Activated CD4-positive, alpha-beta T cell treated with anti-CD3 and anti-CD28 coated beads, Interleukin-2, amount 10 ng/mL, durations not matched to agents 24 days and 14 days (primary cell): Measurements from ENCODE around the gene NKAIN1. TPM values are rescaled to one million over a fixed set of nuclear protein-coding genes. Genes with fewer than 3 reads are reported as not detected.
"Not testable (repeated sequence)": the region's sequence is repeated elsewhere in the genome, so short reads cannot be mapped to it uniquely, and the experiment has no call there.

Source experiments
- DNase-seq: peaks from one replicate; pipeline ENCODE4 v3.0.0; 2022
- H3K27ac Mint-ChIP-seq: one replicate; pipeline ENCODE4 v1.8.0; 2022; ENCODE audit warnings: mild to moderate bottlenecking, mixed read lengths
- H3K27me3 Mint-ChIP-seq: one replicate; pipeline ENCODE4 v1.8.0; 2022; ENCODE audit warnings: mixed read lengths
- H3K36me3 Mint-ChIP-seq: one replicate; pipeline ENCODE4 v1.8.0; 2022; ENCODE audit warnings: low read depth, mild to moderate bottlenecking, mixed read lengths
- H3K4me1 Mint-ChIP-seq: one replicate; pipeline ENCODE4 v1.8.0; 2021; ENCODE audit warnings: mixed read lengths
- H3K4me3 Mint-ChIP-seq: one replicate; pipeline ENCODE4 v1.8.0; 2022; ENCODE audit warnings: mild to moderate bottlenecking, moderate library complexity, mixed read lengths
- H3K9me3 Mint-ChIP-seq: one replicate; pipeline ENCODE4 v1.8.0; 2021; ENCODE audit warnings: mixed read lengths
- intact Hi-C: fragments of 100-400 bp; cut with micrococcal nuclease; formaldehyde crosslinking; loops from one replicate; pipeline ENCODE4 v1.15.1; 2023
- total RNA-seq: library from RNA; stranded (reverse); gene quantifications from 2 replicates; pipeline ENCODE4 v1.2.3, GENCODE V29; 2022

The NKAIN1 gene
- total RNA-seq = not detected in 2 replicates

DNA sequence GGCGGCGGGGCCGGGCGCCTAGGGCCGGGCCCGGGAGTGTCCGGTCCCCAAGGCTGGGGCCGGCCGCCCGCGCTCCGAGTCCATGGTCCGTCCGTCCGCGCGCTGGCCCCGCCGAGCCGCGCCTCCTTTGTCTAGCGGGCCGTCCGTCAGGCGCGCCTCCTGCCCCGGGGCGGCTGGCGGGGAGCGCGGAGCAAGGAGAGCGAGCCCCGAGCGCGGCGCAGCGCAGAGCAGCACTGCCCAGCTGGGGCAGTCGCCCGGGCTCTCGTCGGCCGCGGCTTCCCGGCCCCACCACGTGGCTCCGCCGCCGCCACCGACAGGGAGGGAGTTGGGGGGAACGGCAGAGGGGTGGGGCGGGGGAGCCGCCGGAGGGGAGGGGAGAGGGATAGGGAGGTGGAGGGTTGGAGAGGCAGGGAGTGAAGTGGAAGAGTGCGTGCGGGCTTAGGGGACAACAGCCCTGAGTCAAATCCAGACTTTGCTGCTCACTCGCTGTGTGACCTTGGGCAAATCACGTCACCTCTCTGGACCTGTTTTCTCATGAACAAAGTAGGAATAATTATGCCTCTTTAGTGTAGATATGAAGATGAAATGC is at the start of gene NKAIN1:
Gene NKAIN1 (minus strand): TSS at position 235 of the 589 bp plus-strand sequence. CDS start 340 bp downstream, outside the sequence.
- Mint-ChIP-seq H3K27ac (no peak within 1 kb of the TSS), H3K27me3 (peaks cover 57% of the 10 kb centered on the region), H3K36me3 (no peaks in the 10 kb centered on the region), H3K9me3 (no peaks in the 10 kb centered on the region), H3K4me1 (peaks cover 10% of the 10 kb centered on the region), H3K4me3 (peak within 1 kb of the TSS; percentile 75)
- no peak for DNase-seq
- intact Hi-C loops = no loop called here

DNA sequence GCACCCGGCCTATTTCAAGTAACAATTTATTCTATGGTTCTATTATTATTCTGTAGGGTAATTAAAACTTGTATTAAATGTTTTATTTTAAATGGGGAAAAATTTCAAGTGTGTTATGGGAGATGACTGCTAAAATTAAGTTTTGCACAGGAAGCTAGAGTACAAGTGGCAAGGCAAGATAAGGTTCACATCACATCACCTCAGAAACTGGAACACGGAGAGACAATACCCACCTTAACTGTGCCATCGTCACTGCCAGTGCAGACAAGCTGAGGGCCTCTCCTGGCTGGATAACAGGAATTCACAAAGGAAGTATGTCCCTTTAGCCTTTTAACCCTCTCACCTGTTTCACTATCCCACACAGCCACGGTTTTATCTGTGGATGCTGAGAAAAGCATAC is 49.3 kb upstream of the NKAIN1 start:
- intact Hi-C loops = no loop called here
- DNase-seq = no peak
- Mint-ChIP-seq H3K4me1 (peaks cover 5% of the 10 kb centered on the region), H3K9me3 (no peaks in the 10 kb centered on the region), H3K27ac (no peak overlapping the region), H3K36me3 (peaks cover 56% of the 10 kb centered on the region), H3K4me3 (no peak overlapping the region), H3K27me3 (no peaks in the 10 kb centered on the region)

GRCh38 chr1:31287791-31288190 is 48.1 kb upstream of the NKAIN1 start:
- H3K4me3 Mint-ChIP-seq, H3K9me3 Mint-ChIP-seq: not testable (repeated sequence)
- H3K36me3 Mint-ChIP-seq = peaks cover 56% of the 10 kb centered on the region

GRCh38 chr1:31282426-31282825 is 42.7 kb upstream of the NKAIN1 start:
- DNase-seq, H3K9me3 Mint-ChIP-seq, H3K27ac Mint-ChIP-seq, H3K4me1 Mint-ChIP-seq, intact Hi-C loops, H3K27me3 Mint-ChIP-seq, H3K4me3 Mint-ChIP-seq: not testable (repeated sequence)
- peaks cover 57% of the 10 kb centered on the region for H3K36me3 Mint-ChIP-seq

More at GRCh38 chr1:31287791-31288190, 48.1 kb upstream of the NKAIN1 start:
- H3K27ac Mint-ChIP-seq, H3K27me3 Mint-ChIP-seq, intact Hi-C loops, DNase-seq, H3K4me1 Mint-ChIP-seq: not testable (repeated sequence)

GRCh38 chr1:31273619-31274018 is 33.9 kb upstream of the NKAIN1 start:
- peaks cover 7% of the 10 kb centered on the region for H3K4me1 Mint-ChIP-seq
- H3K36me3 Mint-ChIP-seq = peaks cover 55% of the 10 kb centered on the region
- DNase-seq = no peak
- intact Hi-C loops = no loop called here
- H3K27ac Mint-ChIP-seq = peak overlapping the region; percentile 37
- no peak overlapping the region for H3K4me3 Mint-ChIP-seq
- no peaks in the 10 kb centered on the region for H3K27me3 Mint-ChIP-seq
- H3K9me3 Mint-ChIP-seq = no peaks in the 10 kb centered on the region

DNA sequence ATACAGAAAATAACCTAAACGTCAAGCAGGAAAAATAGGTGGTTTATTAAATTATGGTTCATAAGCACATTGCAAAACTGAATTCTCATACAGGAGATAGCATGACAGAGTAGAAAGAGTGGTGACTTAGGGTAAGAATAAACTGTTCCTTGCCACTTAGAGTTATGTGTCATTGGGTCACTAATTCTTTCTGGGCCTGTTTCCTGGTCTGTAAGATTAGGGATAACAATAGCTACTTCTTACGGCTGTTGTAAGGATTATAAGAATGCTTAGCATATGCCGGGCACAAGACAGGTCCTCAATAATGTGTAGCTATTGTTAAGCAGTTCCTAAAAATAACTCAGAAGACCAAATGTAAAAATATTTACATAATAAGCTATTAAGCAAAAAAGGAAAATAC is 32.7 kb upstream of the NKAIN1 start:
- Mint-ChIP-seq H3K27me3 (no peaks in the 10 kb centered on the region), H3K4me1 (peaks cover 7% of the 10 kb centered on the region), H3K4me3 (no peak overlapping the region), H3K9me3 (no peaks in the 10 kb centered on the region), H3K27ac (no peak overlapping the region), H3K36me3 (peaks cover 55% of the 10 kb centered on the region)
- intact Hi-C loops = no loop called here
- DNase-seq = no peak

DNA sequence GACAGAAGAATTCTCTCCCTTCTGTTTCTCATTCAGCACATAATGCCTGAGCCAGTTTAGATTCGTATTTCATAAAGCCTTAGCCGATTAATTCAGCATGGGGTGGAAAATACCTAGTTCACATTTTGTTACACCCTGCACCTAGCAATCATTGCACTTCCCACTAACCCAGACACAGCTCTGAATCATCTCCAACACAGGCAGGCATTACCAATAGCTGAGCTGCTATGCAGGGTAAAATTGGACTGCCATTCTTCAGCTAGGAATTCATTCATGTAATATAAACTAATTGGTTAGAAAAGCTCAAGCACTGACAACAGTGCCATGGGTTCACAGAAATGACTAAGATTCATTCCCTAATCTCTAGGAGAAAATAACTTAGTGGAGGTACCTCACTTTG is 26.9 kb upstream of the NKAIN1 start:
- H3K36me3 Mint-ChIP-seq = peaks cover 57% of the 10 kb centered on the region
- intact Hi-C loops = no loop called here
- H3K4me1 Mint-ChIP-seq = no peaks in the 10 kb centered on the region
- no peaks in the 10 kb centered on the region for H3K9me3 Mint-ChIP-seq
- DNase-seq = no peak
- no peak overlapping the region for H3K27ac Mint-ChIP-seq
- no peaks in the 10 kb centered on the region for H3K27me3 Mint-ChIP-seq
- H3K4me3 Mint-ChIP-seq = no peak overlapping the region

DNA sequence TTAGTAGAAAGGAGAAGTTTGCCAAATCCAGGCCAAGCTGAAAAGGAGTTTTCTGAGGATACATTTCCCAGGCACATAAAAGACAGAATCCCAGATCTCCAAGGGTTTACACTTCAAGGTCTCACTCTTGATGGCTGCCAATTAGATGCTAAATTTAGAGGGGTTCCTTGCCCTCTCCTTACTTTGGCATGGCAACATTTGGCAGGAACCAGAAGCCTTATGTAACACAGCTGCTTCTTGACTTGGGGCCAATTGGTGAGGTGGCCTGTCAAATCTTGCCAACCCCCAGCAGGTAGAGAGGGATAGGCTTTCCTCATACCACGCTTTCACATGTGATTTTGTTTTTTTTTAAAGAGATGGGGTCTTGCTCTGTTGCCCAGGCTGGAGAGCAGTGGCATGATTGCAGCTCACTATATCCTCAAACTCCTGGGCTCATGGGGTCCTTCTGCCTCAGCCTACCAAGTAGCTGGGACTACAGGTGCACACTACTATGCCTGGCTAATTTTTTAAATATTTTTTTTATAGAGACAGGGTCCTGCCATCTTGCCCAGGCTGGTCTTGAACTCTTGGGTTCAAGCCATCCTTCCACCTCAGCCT is 25.2 kb upstream of the NKAIN1 start:
- H3K4me3 Mint-ChIP-seq = no peak overlapping the region
- peaks cover 56% of the 10 kb centered on the region for H3K36me3 Mint-ChIP-seq
- no peak overlapping the region for H3K27ac Mint-ChIP-seq
- intact Hi-C loops = no loop called here
- DNase-seq = no peak
- no peaks in the 10 kb centered on the region for H3K27me3 Mint-ChIP-seq
- H3K4me1 Mint-ChIP-seq = no peaks in the 10 kb centered on the region
- no peaks in the 10 kb centered on the region for H3K9me3 Mint-ChIP-seq

GRCh38 chr1:31263408-31263807 is 23.7 kb upstream of the NKAIN1 start:
- Mint-ChIP-seq H3K27ac (no peak overlapping the region), H3K9me3 (no peaks in the 10 kb centered on the region), H3K36me3 (peaks cover 57% of the 10 kb centered on the region), H3K4me1 (no peaks in the 10 kb centered on the region), H3K4me3 (no peak overlapping the region), H3K27me3 (no peaks in the 10 kb centered on the region)
- intact Hi-C loops = no loop called here
- no peak for DNase-seq

- intact Hi-C loops = not testable (repeated sequence)
- H3K36me3 Mint-ChIP-seq = peaks cover 62% of the 10 kb centered on the region
Observed at GRCh38 chr1:31262393-31262792, 22.7 kb upstream of the NKAIN1 start.

GRCh38 chr1:31261916-31262315 is 22.2 kb upstream of the NKAIN1 start:
- no peak for DNase-seq
- H3K27me3 Mint-ChIP-seq = no peaks in the 10 kb centered on the region
- intact Hi-C loops = no loop called here
- no peaks in the 10 kb centered on the region for H3K9me3 Mint-ChIP-seq
- no peak overlapping the region for H3K27ac Mint-ChIP-seq
- H3K4me3 Mint-ChIP-seq = no peak overlapping the region
- peaks cover 63% of the 10 kb centered on the region for H3K36me3 Mint-ChIP-seq
- H3K4me1 Mint-ChIP-seq = no peaks in the 10 kb centered on the region

More at GRCh38 chr1:31262393-31262792, 22.7 kb upstream of the NKAIN1 start:
- H3K9me3 Mint-ChIP-seq, H3K4me3 Mint-ChIP-seq, H3K4me1 Mint-ChIP-seq, DNase-seq, H3K27me3 Mint-ChIP-seq, H3K27ac Mint-ChIP-seq: not testable (repeated sequence)

GRCh38 chr1:31259746-31260145 is 20.1 kb upstream of the NKAIN1 start:
- peaks cover 50% of the 10 kb centered on the region for H3K36me3 Mint-ChIP-seq
- intact Hi-C loops = no loop called here
- H3K27me3 Mint-ChIP-seq = no peaks in the 10 kb centered on the region
- H3K4me1 Mint-ChIP-seq = no peaks in the 10 kb centered on the region
- no peaks in the 10 kb centered on the region for H3K9me3 Mint-ChIP-seq
- H3K4me3 Mint-ChIP-seq = no peak overlapping the region
- H3K27ac Mint-ChIP-seq = no peak overlapping the region
- no peak for DNase-seq

- Mint-ChIP-seq H3K27me3 (no peaks in the 10 kb centered on the region), H3K4me1 (no peaks in the 10 kb centered on the region), H3K36me3 (peaks cover 42% of the 10 kb centered on the region), H3K9me3 (no peaks in the 10 kb centered on the region), H3K27ac (no peak overlapping the region), H3K4me3 (no peak overlapping the region)
- intact Hi-C loops = no loop called here
- no peak for DNase-seq
Observed at GRCh38 chr1:31258581-31258980, 18.9 kb upstream of the NKAIN1 start.

DNA sequence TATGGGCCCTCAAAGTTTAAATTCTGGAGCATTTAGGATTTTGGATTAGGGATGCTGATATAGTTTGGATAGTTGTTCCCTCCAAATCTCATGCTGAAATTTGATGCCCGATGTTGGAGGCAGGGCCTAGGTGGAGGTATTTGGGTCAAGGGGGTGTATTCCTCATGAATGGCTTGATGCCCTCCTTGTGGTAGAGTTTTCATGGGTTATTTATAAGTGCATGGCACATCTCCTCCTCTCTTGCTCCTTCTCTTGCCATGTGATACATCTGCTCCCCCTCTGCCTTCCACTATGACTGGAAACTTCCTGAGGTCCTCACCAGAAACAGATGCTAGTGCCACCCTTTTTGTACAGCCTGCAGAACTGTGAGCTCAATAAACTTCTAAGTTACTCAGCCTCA is 17.5 kb upstream of the NKAIN1 start:
- no peaks in the 10 kb centered on the region for H3K27me3 Mint-ChIP-seq
- intact Hi-C loops = no loop called here
- H3K36me3 Mint-ChIP-seq = peaks cover 38% of the 10 kb centered on the region
- no peak overlapping the region for H3K27ac Mint-ChIP-seq
- no peaks in the 10 kb centered on the region for H3K4me1 Mint-ChIP-seq
- no peak for DNase-seq
- H3K9me3 Mint-ChIP-seq = no peaks in the 10 kb centered on the region
- no peak overlapping the region for H3K4me3 Mint-ChIP-seq

GRCh38 chr1:31249854-31250253 is 10.2 kb upstream of the NKAIN1 start:
- Mint-ChIP-seq H3K27me3 (no peaks in the 10 kb centered on the region), H3K36me3 (no peaks in the 10 kb centered on the region), H3K27ac (no peak overlapping the region), H3K4me3 (no peak overlapping the region), H3K9me3 (no peaks in the 10 kb centered on the region), H3K4me1 (no peaks in the 10 kb centered on the region)
- intact Hi-C loops = no loop called here
- DNase-seq = no peak
